H1 (cell line): ENCODE results near the gene RBL1. TPM values are rescaled to one million over a fixed set of nuclear protein-coding genes. Genes with fewer than 3 reads are reported as not detected.

Source experiments
- CTCF ChIA-PET: fragments of 300-600 bp; sonication (Branson Sonifier 250); formaldehyde crosslinking; loops from one replicate; lab custom pipeline; 2021; ENCODE audit not compliant: partially characterized antibody; lab: Charles Lee
- POLR2A ChIA-PET: fragments of 300-600 bp; sonication (Branson Sonifier 250); formaldehyde crosslinking; loops from one replicate; lab custom pipeline; 2021; ENCODE audit warnings: inconsistent platforms; ENCODE audit not compliant: partially characterized antibody; lab: Charles Lee
- DNase-seq, 2 experiments: peaks; one replicate each; pipeline versions ENCODE4 v3.0.0 to v3.0.0-alpha.2; 2010 to 2022; ENCODE audit warnings: low spot score in 2 of 2, low read depth in 1 of 2, mixed read lengths in 1 of 2
- FAIRE-seq: peaks from 2 replicates; lab custom pipeline; 2011; peaks lifted over from hg19 to GRCh38; lab: Jason Lieb, UNC
- H2AFZ ChIP-seq: 2 replicates; pipeline ENCODE4 v1.8.1; 2012; ENCODE audit warnings: low read length, inconsistent platforms
- H2AK5ac ChIP-seq: 2 replicates; pipeline ENCODE4 v1.6.1; 2013; ENCODE audit warnings: low read depth, low read length
- H2BK120ac ChIP-seq: replicated peaks from 2 replicates; pipeline ENCODE3; 2013; ENCODE audit warnings: low read depth, low read length, inconsistent platforms
- H2BK12ac ChIP-seq: 2 replicates; pipeline ENCODE4 v1.6.1; 2013; ENCODE audit warnings: low read depth, low read length
- H2BK15ac ChIP-seq: 2 replicates; pipeline ENCODE4 v1.6.1; 2013; ENCODE audit warnings: low read length
- H2BK20ac ChIP-seq: 2 replicates; pipeline ENCODE4 v1.6.1; 2013; ENCODE audit warnings: low read length
- H2BK5ac ChIP-seq: 2 replicates; pipeline ENCODE4 v1.6.1; 2013; ENCODE audit warnings: low read depth, low read length
- H3K14ac ChIP-seq: 2 replicates; pipeline ENCODE4 v1.6.1; 2013; ENCODE audit warnings: inconsistent platforms; ENCODE audit not compliant: insufficient read length
- H3K18ac ChIP-seq: 2 replicates; pipeline ENCODE4 v1.6.1; 2013; ENCODE audit warnings: low read length; ENCODE audit errors: extremely low read depth
- H3K23ac ChIP-seq: 2 replicates; pipeline ENCODE4 v1.6.1; 2013; ENCODE audit warnings: inconsistent platforms; ENCODE audit not compliant: insufficient read length
- H3K23me2 ChIP-seq: 2 replicates; pipeline ENCODE4 v1.6.1; 2013; ENCODE audit warnings: low read depth, low read length
- H3K27ac ChIP-seq: 2 replicates; pipeline ENCODE4 v1.6.1; 2011; ENCODE audit warnings: low read depth, low read length, inconsistent platforms
- H3K27me3 ChIP-seq, 4 experiments: replicated peaks in 1 of 4; 1 replicate in 1 of 4; 2 replicates in 3 of 4; pipeline versions ENCODE4 v1.6.1 to v1.8.1; 2011 to 2013; ENCODE audit warnings: low read length in 3 of 4, mild to moderate bottlenecking in 3 of 4, inconsistent platforms in 2 of 4, mixed read lengths in 2 of 4, moderate library complexity in 1 of 4; ENCODE audit not compliant: control insufficient read depth in 3 of 4, insufficient read depth in 3 of 4; ENCODE audit errors: extremely low read depth in 1 of 4
- H3K36me3 ChIP-seq, 4 experiments: 2 replicates each; pipeline versions ENCODE4 v1.6.1 to v1.8.1; 2011 to 2013; ENCODE audit warnings: mild to moderate bottlenecking in 4 of 4, low read length in 3 of 4, moderate library complexity in 2 of 4, control low read depth in 1 of 4, inconsistent platforms in 1 of 4; ENCODE audit not compliant: insufficient read depth in 4 of 4, control insufficient read depth in 2 of 4
- H3K4ac ChIP-seq: replicated peaks from 2 replicates; pipeline ENCODE3; 2013; ENCODE audit warnings: low read length, low read depth, mixed read lengths, inconsistent platforms; ENCODE audit not compliant: insufficient read length
- H3K4me1 ChIP-seq, 4 experiments: replicated peaks in 1 of 4; 1 replicate in 1 of 4; 2 replicates in 3 of 4; pipeline versions ENCODE4 v1.6.1 to v1.8.1; 2011 to 2013; ENCODE audit warnings: low read length in 3 of 4, inconsistent platforms in 2 of 4, mixed read lengths in 1 of 4; ENCODE audit not compliant: insufficient read depth in 4 of 4, control insufficient read depth in 3 of 4
- H3K4me2 ChIP-seq, 2 experiments: 2 replicates each; pipeline versions ENCODE4 v1.6.1 to v1.8.1; 2011 to 2013; ENCODE audit warnings: low read depth in 2 of 2, low read length in 2 of 2, control low read depth in 1 of 2, inconsistent platforms in 1 of 2, mild to moderate bottlenecking in 1 of 2; ENCODE audit not compliant: insufficient read depth in 1 of 2
- H3K4me3 ChIP-seq, 4 experiments: fragments of 200-600, 300-600 bp in 1 of 4; sonication (generic), shearing (Covaris generic), sonication (Bioruptor Twin) in 1 of 4; 2 replicates each; pipeline versions ENCODE4 v1.5.1 to v1.8.1; 2011 to 2016; ENCODE audit warnings: low read length in 4 of 4, low read depth in 3 of 4, control low read depth in 2 of 4, inconsistent platforms in 2 of 4, mild to moderate bottlenecking in 2 of 4, mixed read lengths in 1 of 4, moderate library complexity in 1 of 4; ENCODE audit not compliant: insufficient read depth in 2 of 4; ENCODE audit errors: extremely low read depth in 1 of 4
- H3K56ac ChIP-seq: replicated peaks from 2 replicates; pipeline ENCODE3; 2013; ENCODE audit warnings: low read depth, mild to moderate bottlenecking, mixed read lengths, low read length, inconsistent platforms; ENCODE audit not compliant: insufficient read length
- H3K79me1 ChIP-seq: 2 replicates; pipeline ENCODE4 v1.6.1; 2013; ENCODE audit warnings: low read depth, low read length, control low read depth
- H3K79me2 ChIP-seq, 2 experiments: 2 replicates each; pipeline versions ENCODE4 v1.6.1 to v1.8.1; 2012 to 2013; ENCODE audit warnings: low read length in 2 of 2, mild to moderate bottlenecking in 2 of 2, inconsistent platforms in 1 of 2; ENCODE audit not compliant: insufficient read depth in 2 of 2, control insufficient read depth in 1 of 2
- H3K9ac ChIP-seq, 4 experiments: replicated peaks in 1 of 4; 1 replicate in 1 of 4; 2 replicates in 3 of 4; pipeline versions ENCODE4 v1.6.1 to v1.8.1; 2011 to 2013; ENCODE audit warnings: low read depth in 3 of 4, low read length in 3 of 4, control low read depth in 2 of 4, mild to moderate bottlenecking in 2 of 4, moderate library complexity in 2 of 4, inconsistent platforms in 1 of 4; ENCODE audit errors: extremely low read depth in 1 of 4
- H3K9me3 ChIP-seq, 2 experiments: 2 replicates each; pipeline versions ENCODE4 v1.6.1 to v1.8.1; 2012 to 2013; ENCODE audit warnings: mild to moderate bottlenecking in 2 of 2, moderate library complexity in 2 of 2, control low read depth in 1 of 2, inconsistent platforms in 1 of 2, low read depth in 1 of 2, low read length in 1 of 2, mixed read lengths in 1 of 2; ENCODE audit not compliant: insufficient read depth in 2 of 2
- H4K20me1 ChIP-seq, 2 experiments: replicated peaks in 1 of 2; 2 replicates each; pipeline versions ENCODE3 to v1.8.1; 2011 to 2013; ENCODE audit warnings: inconsistent platforms in 2 of 2, low read length in 2 of 2, mild to moderate bottlenecking in 1 of 2; ENCODE audit not compliant: insufficient read depth in 2 of 2, control insufficient read depth in 1 of 2
- H4K5ac ChIP-seq: 2 replicates; pipeline ENCODE4 v1.6.1; 2013; ENCODE audit warnings: low read length, low read depth, mixed read lengths, inconsistent platforms; ENCODE audit not compliant: insufficient read length
- H4K8ac ChIP-seq: 2 replicates; pipeline ENCODE4 v1.8.0; 2013; ENCODE audit warnings: mild to moderate bottlenecking, moderate library complexity, low read length, inconsistent platforms; ENCODE audit not compliant: insufficient read depth; ENCODE audit errors: extremely low read depth
- H4K91ac ChIP-seq: replicated peaks from 2 replicates; pipeline ENCODE3; 2013; ENCODE audit warnings: low read length, mixed read lengths, inconsistent platforms; ENCODE audit not compliant: insufficient read length
- CBX8 ChIP-seq: fragments of 300-800, 300-1000 bp; sonication (generic); IDR thresholded peaks from 2 replicates; pipeline ENCODE4 v1.7.1; 2016; ENCODE audit warnings: low read depth, low read length, borderline replicate concordance
- CTBP2 ChIP-seq: IDR thresholded peaks from 2 replicates; pipeline ENCODE4 v1.7.0; 2011; ENCODE audit warnings: borderline replicate concordance, mild to moderate bottlenecking, moderate library complexity, mixed read lengths, low read length; ENCODE audit not compliant: insufficient read depth, insufficient read length
- EGR1 ChIP-seq: IDR thresholded peaks from 2 replicates; pipeline ENCODE4 v1.6.1; 2011; ENCODE audit warnings: low read depth, low read length, borderline replicate concordance
- KDM4A ChIP-seq: IDR thresholded peaks from one replicate; pipeline ENCODE4 v1.7.1; 2012; ENCODE audit warnings: low read depth, mild to moderate bottlenecking, moderate library complexity, low read length, inconsistent platforms; ENCODE audit not compliant: severe bottlenecking
- SP1 ChIP-seq: IDR thresholded peaks from 2 replicates; pipeline ENCODE4 v1.6.1; 2011; ENCODE audit warnings: low read depth, low read length
- WGBS, 2 experiments: shearing (Covaris generic) in 1 of 2; methylation state at CpG; one replicate each; pipeline versions ENCODE4 v1.1.6 to v1.1.7; 2013 to 2015; ENCODE audit warnings: low lambda C conversion rate in 2 of 2, mixed read lengths in 2 of 2, inconsistent platforms in 1 of 2, low coverage in 1 of 2, missing lambda C conversion rate in 1 of 2; ENCODE audit not compliant: insufficient replicate concordance in 2 of 2, insufficient coverage in 1 of 2, insufficient read length in 1 of 2; ENCODE audit errors: extremely low coverage in 1 of 2, missing lambda C conversion rate in 1 of 2; 5-methylcytosine and 5-hydroxymethylcytosine counted together
- polyA plus RNA-seq, 7 experiments: library from polyadenylated mRNA; depleted of rRNA in 3 of 7; stranded (reverse) in 5 of 7; unstranded in 2 of 7; fragments of >200 nt in 5 of 7; fragments of 200-250 nt in 2 of 7; gene quantifications; 1 replicate in 5 of 7; 2 replicates in 1 of 7; 4 replicates in 1 of 7; pipeline versions ENCODE4 v1.2.1 to v1.2.3, GENCODE V29; 2011 to 2013; ENCODE audit warnings: missing spikeins in 2 of 7, mixed read lengths in 2 of 7
- total RNA-seq: library from RNA; stranded (reverse); fragmentation: NEBNext Ultra II Directional; extraction: Animal tissue kit (Norgen Biotek cat#: 25700); gene quantifications from 2 replicates; pipeline ENCODE4 v1.2.1, GENCODE V29; 2021

RBL1 gene
- total and polyA plus RNA-seq, 2 of the 8 experiments (the other 6 are each of a cell fraction or from before 2014, with no cell fraction given), result 3.2 to 12.3 TPM

DNA sequence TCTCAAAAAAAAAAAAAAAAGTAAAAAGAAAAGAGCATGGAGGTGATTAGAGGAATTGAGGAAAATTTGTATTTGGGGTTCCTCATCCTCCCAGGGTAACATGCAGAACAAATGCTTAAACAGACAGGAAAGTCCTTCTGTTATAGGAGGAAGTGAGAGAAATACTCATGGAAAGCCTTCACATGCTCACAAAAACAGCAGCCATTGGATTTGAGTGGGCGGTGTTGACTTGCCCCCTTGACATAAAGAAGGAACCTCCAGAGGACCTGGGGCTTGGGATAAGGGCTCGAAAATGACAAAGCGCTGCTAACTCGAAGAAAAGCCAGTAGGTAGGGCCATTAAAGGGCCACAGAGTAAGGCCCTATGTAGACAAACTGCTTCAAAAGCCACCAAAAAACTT, 126.7 kb downstream of the RBL1 start:
- H2BK12ac ChIP-seq, result no peak overlapping the region
- no peak for DNase-seq
- no peaks in the 10 kb centered on the region for H3K4me1 ChIP-seq
- H4K5ac ChIP-seq, result no peak overlapping the region
- H3K23me2 ChIP-seq, result no peaks in the 10 kb centered on the region
- H3K4me3 ChIP-seq, result no peak overlapping the region
- peak overlapping the region; percentile 29; the same call in 1 of the 2 replicates for H2AFZ ChIP-seq
- ChIA-PET POLR2A (no interaction called here), CTCF (no interaction called here)
- no peaks in the 10 kb centered on the region; a peak in 1 of 4 replicates for H3K9me3 ChIP-seq
- no peak for TF ChIP-seq KDM4A
- TF ChIP-seq CBX8, result no peak
- TF ChIP-seq CTBP2, result no peak
- no peak for TF ChIP-seq EGR1
- TF ChIP-seq SP1, result no peak
- no peak overlapping the region for H2BK15ac ChIP-seq
- H3K23ac ChIP-seq, result no peak overlapping the region
- no peak overlapping the region for H3K4ac ChIP-seq
- H2AK5ac ChIP-seq, result no peak overlapping the region
- 95% methylated on average over 4 of the region's 4 CpGs; no CpG with 5 or more reads in 1 of the 2 experiments for WGBS, 2 experiments
- H2BK120ac ChIP-seq, result no peak overlapping the region
- no peak overlapping the region for H3K56ac ChIP-seq
- no peak overlapping the region for H3K27ac ChIP-seq
- no peak overlapping the region for H3K9ac ChIP-seq
- H4K8ac ChIP-seq, result no peak overlapping the region
- H4K20me1 ChIP-seq, result no peaks in the 10 kb centered on the region
- H3K27me3 ChIP-seq, result no peaks in the 10 kb centered on the region
- no peak overlapping the region for H3K4me2 ChIP-seq
- H3K79me2 ChIP-seq, result no peaks in the 10 kb centered on the region
- no peaks in the 10 kb centered on the region for H3K79me1 ChIP-seq
- no peak overlapping the region for H3K14ac ChIP-seq
- H3K36me3 ChIP-seq, result no peaks in the 10 kb centered on the region
- H2BK20ac ChIP-seq, result no peak overlapping the region
- H3K18ac ChIP-seq, result no peak overlapping the region
- no peak for FAIRE-seq
- 0 out of 2 replicates have a peak overlapping the region, but pooled peaks have one; percentile 44 for H2BK5ac ChIP-seq
- H4K91ac ChIP-seq, result no peak overlapping the region
